SK-N-MC (cell line): ENCODE data around the gene FAM151B.
A peak's percentile ranks its signal among the peaks of the same experiment; 100 is the strongest.

Experiments
- DNase-seq: peaks from one replicate; pipeline ENCODE4 v3.0.0-alpha.2; 2011; ENCODE audit warnings: low read depth, low spot score
- H3K27ac ChIP-seq: fragments of 200-600 bp; sonication (generic); 2 replicates; pipeline ENCODE4 v1.5.1; 2016; ENCODE audit warnings: mixed run types
- H3K36me3 ChIP-seq: fragments of 200-600 bp; sonication (generic); 2 replicates; pipeline ENCODE4 v1.6.1; 2017; ENCODE audit warnings: antibody characterized with exemption, low read length, mixed read lengths; ENCODE audit not compliant: insufficient read depth
- H3K4me3 ChIP-seq: fragments of 200-600 bp; sonication (generic); 2 replicates; pipeline ENCODE4 v1.5.1; 2016
- H3K9ac ChIP-seq: fragments of 200-600 bp; sonication (generic); 2 replicates; pipeline ENCODE4 v1.8.0; 2017; ENCODE audit warnings: mixed run types, mixed read lengths; ENCODE audit not compliant: insufficient read length
- H3K9me3 ChIP-seq: fragments of 200-600 bp; sonication (generic); 2 replicates; pipeline ENCODE4 v1.6.1; 2017; ENCODE audit warnings: low read depth, mild to moderate bottlenecking, antibody characterized with exemption, low read length, moderate library complexity, mixed read lengths
- EZH2 ChIP-seq: fragments of 200-600 bp; sonication (generic); IDR thresholded peaks from one replicate; pipeline ENCODE4 v1.6.1; 2017; ENCODE audit warnings: antibody characterized with exemption
- FOXP2 ChIP-seq: optimal IDR thresholded peaks from 2 replicates; pipeline ENCODE3; 2011; ENCODE audit warnings: mild to moderate bottlenecking, moderate library complexity; ENCODE audit not compliant: insufficient read depth; ENCODE audit errors: extremely low read length, control extremely low read depth
- POLR2AphosphoS5 ChIP-seq: IDR thresholded peaks from 2 replicates; pipeline ENCODE4 v1.6.1; 2012; ENCODE audit warnings: mild to moderate bottlenecking, low read depth, low read length, borderline replicate concordance

FAM151B gene

DNA sequence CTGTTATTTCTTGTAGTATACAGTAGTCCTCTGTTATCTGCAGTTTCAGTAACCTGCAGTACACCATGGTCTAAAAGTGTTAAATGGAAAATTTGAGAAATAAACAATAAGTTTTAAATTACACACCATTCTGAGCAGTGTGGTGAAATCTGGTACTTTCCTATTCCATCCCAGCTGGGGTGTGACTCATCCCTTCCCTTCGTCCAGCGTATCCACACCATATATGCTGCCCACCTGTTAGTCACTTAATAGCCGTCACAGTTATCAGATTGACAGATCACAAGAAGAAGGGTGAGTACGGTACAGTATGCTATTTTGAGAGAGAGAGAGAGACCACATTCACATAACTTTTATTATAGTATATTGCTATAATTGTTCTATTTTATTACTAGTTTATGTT, 28.9 kb downstream of the FAM151B start:
- H3K4me3 ChIP-seq = no peak overlapping the region
- no peaks in the 10 kb centered on the region for H3K9me3 ChIP-seq
- no peak for DNase-seq
- H3K9ac ChIP-seq = no peak overlapping the region
- no peaks in the 10 kb centered on the region for H3K36me3 ChIP-seq
- no peak for TF ChIP-seq POLR2AphosphoS5
- TF ChIP-seq EZH2 = no peak
- no peak for TF ChIP-seq FOXP2
- H3K27ac ChIP-seq = no peak overlapping the region

DNA sequence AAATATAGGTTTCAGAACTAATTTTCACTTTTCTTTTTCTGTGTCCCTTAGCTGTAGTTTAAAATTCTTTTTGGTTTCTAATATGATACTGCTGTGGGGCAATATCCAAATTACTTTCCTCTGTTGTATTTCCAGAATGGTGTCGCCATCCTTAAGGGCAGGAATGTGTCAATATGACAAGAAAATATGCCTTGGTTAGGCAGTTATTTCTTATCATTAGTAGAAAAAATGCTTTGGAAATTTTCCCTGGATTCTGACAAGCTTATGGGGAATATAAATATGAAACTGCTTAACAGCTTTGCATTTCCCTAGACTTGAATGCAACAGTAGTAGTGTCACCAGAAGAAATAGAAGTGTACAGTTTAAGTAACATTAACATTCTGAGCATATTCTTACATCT, 52.8 kb downstream of the FAM151B start:
- no peaks in the 10 kb centered on the region for H3K9me3 ChIP-seq
- TF ChIP-seq FOXP2 = no peak
- TF ChIP-seq POLR2AphosphoS5 = no peak
- TF ChIP-seq EZH2 = no peak
- peak overlapping the region; percentile 72 for H3K27ac ChIP-seq

DNA sequence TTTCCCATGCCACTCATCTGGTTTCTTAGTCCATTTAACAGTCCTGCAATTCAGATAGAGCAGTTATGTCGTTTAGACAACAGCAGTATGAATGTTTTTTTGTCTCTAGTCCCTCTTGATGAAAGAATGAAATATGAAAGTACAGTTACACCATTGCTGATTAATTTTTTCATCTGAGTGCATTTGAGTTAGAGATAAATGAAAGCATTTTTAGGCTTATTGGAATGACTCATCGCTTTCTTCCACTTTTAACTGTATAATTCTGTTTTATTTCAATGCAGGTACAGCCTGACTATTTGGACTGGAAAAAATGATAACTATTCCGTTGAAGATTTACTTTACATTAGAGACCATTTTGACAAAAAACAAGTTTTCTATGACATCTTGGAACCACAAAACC, 53.5 kb downstream of the FAM151B start:
- Histone ChIP-seq H3K9ac (no peak overlapping the region), H3K27ac (peak overlapping the region; percentile 72), H3K9me3 (no peaks in the 10 kb centered on the region), H3K36me3 (no peaks in the 10 kb centered on the region), H3K4me3 (0 out of 2 replicates have a peak overlapping the region, but pooled peaks have one; percentile 20)
- no peak for DNase-seq
- TF ChIP-seq POLR2AphosphoS5 = no peak
- TF ChIP-seq FOXP2 = no peak
- TF ChIP-seq EZH2 = no peak

More for the DNA sequence above, 52.8 kb downstream of the FAM151B start:
- H3K36me3 ChIP-seq = no peaks in the 10 kb centered on the region
- peak overlapping the region; percentile 15; the same call in 1 of the 2 replicates for H3K4me3 ChIP-seq
- H3K9ac ChIP-seq = no peak overlapping the region
- no peak for DNase-seq

DNA sequence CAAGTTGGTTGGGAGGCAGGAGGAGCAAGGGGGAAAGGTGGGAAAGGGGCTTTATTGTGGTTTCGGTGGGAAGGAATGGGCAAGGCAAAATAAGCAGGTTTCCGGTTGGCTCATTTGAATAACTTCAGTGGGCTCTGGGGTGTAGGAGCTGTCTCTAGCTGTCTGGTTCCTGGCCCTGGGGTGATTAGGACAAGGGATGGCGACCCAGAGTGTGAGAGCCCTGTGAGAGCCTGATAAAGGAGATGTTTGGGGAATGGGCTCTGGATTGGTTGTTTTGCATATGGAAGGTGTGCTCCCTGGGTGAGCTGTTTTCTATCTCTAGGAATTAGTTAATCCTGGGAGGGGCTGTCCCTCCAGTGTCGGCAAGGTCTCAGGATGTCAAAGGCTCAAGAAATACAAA, 66.7 kb downstream of the FAM151B start:
- TF ChIP-seq POLR2AphosphoS5 (no peak), EZH2 (no peak), FOXP2 (no peak)
- no peak overlapping the region for H3K4me3 ChIP-seq
- no peak overlapping the region for H3K9ac ChIP-seq
- H3K9me3 ChIP-seq = no peaks in the 10 kb centered on the region
- DNase-seq = no peak
- H3K27ac ChIP-seq = no peak overlapping the region
- no peaks in the 10 kb centered on the region for H3K36me3 ChIP-seq

DNA sequence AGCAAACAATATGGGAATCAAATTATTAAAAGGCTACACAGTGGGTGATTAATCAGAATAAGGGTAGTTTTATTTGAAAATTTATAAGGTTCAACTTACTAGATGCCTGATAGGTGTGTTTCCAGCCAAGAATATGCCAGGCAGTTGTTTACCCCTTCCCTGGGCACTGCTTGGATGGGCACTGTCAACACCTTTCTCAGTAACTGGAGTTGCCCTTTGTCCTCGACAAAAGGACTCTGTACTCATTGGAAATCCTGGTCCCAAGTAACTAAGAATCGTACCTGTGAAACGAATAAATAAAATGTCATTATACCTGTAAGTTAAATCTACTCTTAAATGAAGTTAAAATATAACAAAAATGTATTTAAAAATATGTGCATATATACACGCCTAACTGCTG, 67.2 kb downstream of the FAM151B start:
- H3K36me3 ChIP-seq = no peaks in the 10 kb centered on the region
- H3K9me3 ChIP-seq = no peaks in the 10 kb centered on the region
- DNase-seq = no peak
- no peak overlapping the region for H3K4me3 ChIP-seq
- H3K27ac ChIP-seq = no peak overlapping the region
- TF ChIP-seq POLR2AphosphoS5 (no peak), EZH2 (no peak), FOXP2 (no peak)
- H3K9ac ChIP-seq = no peak overlapping the region

DNA sequence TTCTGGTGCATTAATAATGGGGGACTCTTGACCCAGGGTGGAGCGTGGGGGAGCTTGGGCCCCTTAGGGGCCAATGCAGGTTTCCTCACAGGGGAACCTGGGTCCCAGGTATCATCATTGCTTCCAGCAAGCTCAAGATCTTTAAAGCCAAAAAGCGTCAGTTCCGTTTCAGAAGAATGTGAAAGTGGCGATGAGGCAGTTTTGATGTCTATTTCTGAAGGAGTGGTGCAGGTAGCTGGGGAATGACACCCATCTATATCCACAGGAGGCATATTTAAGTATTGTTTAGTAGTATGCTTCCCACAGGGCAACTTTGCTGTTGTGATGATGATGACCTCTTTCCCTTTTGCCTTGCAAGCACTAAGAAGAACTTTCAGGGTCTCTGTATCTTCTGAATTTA, 71.3 kb downstream of the FAM151B start:
- H3K36me3 ChIP-seq = no peaks in the 10 kb centered on the region
- TF ChIP-seq EZH2 (no peak), POLR2AphosphoS5 (no peak), FOXP2 (no peak)

DNA sequence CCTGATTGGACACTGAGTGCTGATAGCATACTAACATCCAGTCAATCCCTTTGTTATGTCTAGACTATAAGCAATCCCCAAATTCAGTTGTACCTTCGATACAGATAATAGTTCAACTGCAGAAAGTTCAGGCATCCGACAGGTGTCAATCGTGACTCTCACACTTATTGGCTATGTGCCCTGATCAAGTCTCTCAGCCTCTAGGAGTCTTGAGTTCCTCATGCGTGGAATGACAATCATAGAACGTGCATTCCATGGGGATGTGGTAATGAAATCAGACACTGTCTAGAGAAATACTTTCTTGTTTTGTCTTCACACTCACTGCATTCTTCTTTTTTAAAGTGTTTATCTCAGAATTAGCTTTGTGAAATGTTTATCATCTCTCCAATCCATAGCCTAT, 77.4 kb downstream of the FAM151B start:
- Histone ChIP-seq H3K9ac (no peak overlapping the region), H3K36me3 (no peaks in the 10 kb centered on the region), H3K9me3 (no peaks in the 10 kb centered on the region), H3K4me3 (no peak overlapping the region), H3K27ac (no peak overlapping the region)
- TF ChIP-seq EZH2 = no peak
- TF ChIP-seq POLR2AphosphoS5 = no peak
- no peak for TF ChIP-seq FOXP2
- no peak for DNase-seq

More for the DNA sequence above, 71.3 kb downstream of the FAM151B start:
- Histone ChIP-seq H3K27ac (no peak overlapping the region), H3K9ac (no peak overlapping the region), H3K9me3 (no peaks in the 10 kb centered on the region), H3K4me3 (no peak overlapping the region)
- DNase-seq = no peak

DNA sequence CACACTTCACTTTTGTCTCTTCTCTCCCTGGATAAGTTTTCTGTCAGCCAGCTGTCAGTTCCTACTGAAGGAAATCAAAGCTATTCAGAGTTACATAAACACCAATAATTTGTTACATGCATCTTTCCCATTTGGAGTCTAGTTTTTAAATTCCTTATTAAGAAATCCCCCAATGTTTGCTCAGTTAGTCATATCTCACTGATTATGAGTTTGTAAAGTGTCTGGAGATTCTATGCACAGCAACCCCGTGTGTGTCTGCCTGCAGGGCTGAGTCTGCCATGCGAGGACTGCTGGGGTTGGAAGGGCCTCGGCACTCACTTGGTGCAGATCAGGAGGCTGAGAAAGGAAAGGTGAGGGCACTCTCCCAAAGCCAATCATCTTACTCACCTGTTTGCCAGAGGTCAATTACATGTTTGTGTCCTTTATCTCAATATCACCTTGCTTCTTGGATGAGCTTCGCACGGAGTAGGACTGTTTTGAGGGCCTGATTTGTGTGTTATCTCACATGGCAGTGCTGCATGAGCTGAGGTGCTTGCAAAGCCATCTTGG, 78.9 kb downstream of the FAM151B start:
- Histone ChIP-seq H3K4me3 (no peak overlapping the region), H3K36me3 (no peaks in the 10 kb centered on the region), H3K9ac (no peak overlapping the region), H3K27ac (no peak overlapping the region), H3K9me3 (no peaks in the 10 kb centered on the region)
- DNase-seq = no peak
- TF ChIP-seq EZH2 = no peak
- no peak for TF ChIP-seq POLR2AphosphoS5
- TF ChIP-seq FOXP2 = no peak

DNA sequence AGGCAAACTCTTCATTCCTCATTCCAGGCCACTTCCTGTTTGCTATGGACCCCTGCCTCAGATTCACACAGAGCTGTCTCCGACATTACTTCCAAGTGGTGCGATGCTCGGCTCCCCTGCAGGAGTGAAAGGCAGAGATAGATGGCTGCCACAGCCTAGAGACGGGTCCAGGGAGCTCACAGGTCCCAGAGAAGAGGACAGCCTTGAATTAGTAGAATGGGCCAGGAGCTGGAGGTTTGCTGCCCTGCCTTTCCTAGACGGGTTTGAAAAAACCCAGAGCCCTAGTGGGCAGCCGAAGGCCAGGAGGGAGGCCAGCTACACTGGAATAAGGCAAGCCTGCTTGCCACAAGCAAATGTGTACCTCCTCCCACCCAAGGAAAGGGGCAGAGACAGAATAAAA, 80.4 kb downstream of the FAM151B start:
- H3K36me3 ChIP-seq = no peaks in the 10 kb centered on the region
- no peaks in the 10 kb centered on the region for H3K9me3 ChIP-seq
- no peak overlapping the region for H3K9ac ChIP-seq
- no peak overlapping the region for H3K4me3 ChIP-seq
- no peak overlapping the region for H3K27ac ChIP-seq
- TF ChIP-seq FOXP2 (no peak), POLR2AphosphoS5 (no peak), EZH2 (no peak)
- no peak for DNase-seq
